Kasumi-1 (cell line): ENCODE measurements around the gene CTNNA3.

Experiments used
- DNase-seq, 2 experiments: peaks; one replicate each; lab custom pipeline; 2025; lab: John Stamatoyannopoulos, UW

CTNNA3 gene

DNA sequence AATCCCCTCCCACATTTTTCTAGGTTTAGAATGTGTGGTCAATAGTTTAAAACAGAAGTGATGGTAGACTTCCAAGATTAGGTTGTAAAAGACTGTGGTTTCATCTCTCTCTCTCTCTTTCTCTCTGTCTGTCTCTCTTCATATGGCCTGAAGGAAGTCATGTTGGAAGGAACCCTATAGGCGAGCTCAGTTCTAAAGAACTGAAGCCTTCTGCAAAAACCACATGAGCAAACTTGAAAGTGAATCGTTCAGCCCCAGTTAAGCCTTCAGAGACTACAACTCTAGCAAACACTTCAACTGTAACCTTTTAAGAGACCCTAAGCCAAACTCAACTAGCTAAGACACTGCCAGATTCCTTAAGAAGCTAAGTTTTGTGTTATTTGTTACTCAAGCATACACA, 1477.7 kb downstream of the CTNNA3 start:
- no peak for DNase-seq

DNA sequence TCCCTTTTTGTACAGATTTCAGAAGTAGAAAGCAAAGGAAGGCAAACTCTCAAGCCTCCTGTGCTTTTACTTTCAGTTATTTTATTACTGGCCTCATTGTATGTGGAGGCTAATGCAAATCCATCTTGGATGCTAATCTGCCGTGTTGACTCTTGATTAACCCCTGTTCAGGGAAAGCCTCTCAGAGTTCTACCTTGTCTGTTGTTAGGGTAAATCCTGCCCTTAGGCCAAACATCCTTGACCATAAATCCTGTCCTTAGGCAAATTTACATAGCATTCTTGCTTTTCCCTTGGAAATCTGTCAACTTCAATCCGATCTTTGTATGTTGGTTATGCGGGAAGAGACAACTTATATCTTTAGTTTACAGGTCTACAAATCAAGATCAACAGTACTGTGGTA, 1480.1 kb downstream of the CTNNA3 start:
- DNase-seq: no peak

DNA sequence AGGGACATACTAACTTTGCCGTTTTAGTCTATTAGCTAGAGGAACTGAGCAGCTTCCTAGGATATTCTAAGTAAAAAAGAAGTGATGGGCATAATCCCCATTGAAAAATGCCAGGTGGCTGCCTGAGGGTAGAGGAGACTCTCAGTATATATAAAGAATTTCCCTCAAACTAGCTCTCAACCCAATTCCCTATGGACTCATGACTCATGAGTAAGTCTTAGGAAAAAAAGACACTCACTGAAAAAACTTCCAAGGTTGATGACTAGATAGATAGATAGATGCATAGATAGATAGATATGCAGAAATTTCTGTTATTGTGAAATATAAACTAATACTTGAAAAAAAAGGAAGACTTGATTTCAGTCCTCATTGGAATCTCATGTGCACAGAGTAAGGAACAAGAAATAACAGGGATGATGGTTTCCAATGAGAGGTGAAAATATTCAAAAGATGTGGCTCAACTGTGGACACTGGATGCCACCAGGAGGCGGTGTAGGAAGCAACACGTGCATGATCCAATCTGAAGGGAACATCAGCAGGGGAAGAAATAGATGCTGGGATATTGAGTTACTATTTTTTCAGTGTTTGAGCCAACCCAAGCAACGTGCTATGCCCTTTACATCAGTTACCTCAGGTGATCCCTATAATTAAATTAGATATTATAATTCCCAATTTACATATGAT, 1481.1 kb downstream of the CTNNA3 start:
- no peak for DNase-seq

- no peak for DNase-seq
These were observed 1487.0 kb downstream of the CTNNA3 start for GRCh38 chr10:66209025-66209424.

DNA sequence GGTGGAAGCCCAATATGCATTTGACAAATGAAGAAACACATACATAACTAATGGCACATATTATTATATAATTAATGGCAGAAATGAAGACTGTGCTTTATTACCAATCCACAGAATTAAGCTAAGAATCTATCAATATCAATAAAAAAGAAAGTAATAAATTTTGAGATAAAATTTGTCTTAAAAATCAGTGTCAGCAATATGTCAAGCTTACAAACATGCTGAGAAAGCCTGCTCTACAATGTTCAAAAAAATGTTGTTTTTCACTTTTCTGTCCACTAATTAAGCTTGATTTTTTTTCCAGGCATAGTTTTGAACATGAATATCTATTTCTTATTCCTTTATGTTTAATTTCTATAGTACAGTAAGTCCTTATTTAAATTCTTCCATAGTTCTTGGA, 1491.2 kb downstream of the CTNNA3 start:
- no peak for DNase-seq

DNA sequence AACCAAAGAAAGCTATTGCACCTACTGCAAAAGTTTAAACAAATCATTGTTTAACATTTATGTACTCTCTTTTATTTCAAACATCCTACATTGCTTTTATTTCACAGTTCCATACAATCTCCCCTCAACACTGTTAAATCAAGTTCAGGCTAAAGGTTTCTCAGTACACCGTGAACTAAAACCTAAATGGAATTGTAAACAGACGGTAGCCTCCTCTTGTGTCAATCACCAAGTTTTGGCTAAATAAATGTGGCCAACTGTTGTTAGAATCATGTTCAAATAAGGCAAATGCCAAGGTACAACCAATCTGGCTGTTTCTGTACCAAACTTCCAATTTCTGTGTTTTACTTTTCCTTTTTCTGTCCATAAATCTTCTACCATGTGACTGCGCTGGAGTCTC, 1493.9 kb downstream of the CTNNA3 start:
- no peak for DNase-seq

- no peak for DNase-seq
These were observed 1503.7 kb downstream of the CTNNA3 start for GRCh38 chr10:66192162-66192831.

GRCh38 chr10:66190413-66190812, 1505.6 kb downstream of the CTNNA3 start:
- no peak for DNase-seq

DNA sequence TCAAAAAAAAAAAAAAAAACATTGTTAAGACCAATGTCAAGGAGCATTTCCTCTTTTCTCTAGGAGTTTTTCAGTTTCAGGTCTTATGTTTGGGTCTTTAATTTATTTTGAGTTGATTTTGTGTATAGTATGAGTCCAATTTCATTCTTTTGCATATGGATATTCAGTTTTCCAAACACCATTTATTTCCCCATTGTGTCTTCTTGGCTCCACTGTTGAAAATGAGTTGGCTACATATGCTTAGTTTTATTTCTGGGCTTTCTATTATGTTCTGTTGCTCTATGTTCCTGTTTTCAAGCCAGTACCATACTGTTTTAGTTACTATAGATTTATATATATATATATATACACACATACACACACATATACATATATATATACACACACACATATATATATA, 1506.7 kb downstream of the CTNNA3 start:
- DNase-seq: no peak

GRCh38 chr10:66187053-66187733, 1508.8 kb downstream of the CTNNA3 start:
- peak; percentile 54 to 69 for DNase-seq

DNA sequence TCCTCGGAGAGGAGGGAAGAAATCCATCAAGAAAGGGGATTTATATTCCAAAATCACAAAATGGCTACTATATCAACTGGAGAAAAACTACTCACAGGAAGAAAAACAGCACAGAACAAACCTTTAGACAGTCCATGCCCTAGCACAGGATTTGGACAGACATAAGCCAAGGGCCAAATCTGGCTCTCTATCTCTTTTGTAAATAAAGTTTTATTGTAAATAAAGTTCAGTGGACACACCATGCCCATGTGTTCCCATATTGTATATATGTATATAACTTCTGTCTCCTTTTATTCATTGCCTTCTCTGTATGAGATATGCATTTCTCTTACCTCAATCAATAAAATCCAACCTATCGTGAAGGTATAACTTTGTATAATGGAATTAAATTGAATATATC, 1513.0 kb downstream of the CTNNA3 start:
- DNase-seq: no peak

- peak; percentile 80 to 87 for DNase-seq
These were observed 1515.2 kb downstream of the CTNNA3 start for GRCh38 chr10:66180581-66181318.

DNA sequence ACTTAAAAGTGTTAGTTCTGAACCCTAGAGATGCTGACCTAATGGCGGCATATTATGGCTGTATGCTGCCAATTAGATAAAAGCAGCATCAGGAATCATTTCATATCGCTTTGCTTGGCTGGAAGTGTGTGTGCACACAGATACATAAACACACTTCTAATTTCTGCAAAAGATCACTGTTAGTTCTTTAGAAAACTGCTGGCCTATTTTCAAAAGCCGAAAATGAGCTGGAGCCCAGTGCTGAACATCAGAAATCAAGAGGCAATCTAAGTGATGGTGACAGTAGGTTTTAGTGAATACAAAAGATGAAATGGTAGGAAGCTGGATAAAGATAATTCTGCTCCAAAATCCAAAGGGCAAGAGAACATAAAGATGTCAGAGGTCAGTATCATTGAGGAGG, 1516.0 kb downstream of the CTNNA3 start:
- DNase-seq: no peak

DNA sequence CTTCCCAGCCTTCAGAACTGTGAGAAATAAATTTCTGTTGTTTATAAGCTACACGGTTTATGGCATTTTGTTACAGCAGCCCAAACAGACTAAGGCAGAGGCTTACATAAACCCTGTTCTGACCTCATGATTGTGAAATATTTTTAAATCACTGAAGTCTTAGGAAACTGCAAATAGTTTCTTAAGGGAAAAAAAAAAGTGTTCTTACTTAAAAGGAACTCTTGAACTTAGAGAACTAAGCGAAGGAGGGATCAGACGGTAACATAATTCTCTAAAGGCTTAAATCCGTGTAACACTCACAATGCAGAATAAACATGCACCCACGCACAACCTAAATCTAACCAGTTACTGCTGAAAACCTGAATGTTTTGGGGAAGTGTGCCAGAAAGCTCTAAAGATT, 1519.2 kb downstream of the CTNNA3 start:
- no peak for DNase-seq

DNA sequence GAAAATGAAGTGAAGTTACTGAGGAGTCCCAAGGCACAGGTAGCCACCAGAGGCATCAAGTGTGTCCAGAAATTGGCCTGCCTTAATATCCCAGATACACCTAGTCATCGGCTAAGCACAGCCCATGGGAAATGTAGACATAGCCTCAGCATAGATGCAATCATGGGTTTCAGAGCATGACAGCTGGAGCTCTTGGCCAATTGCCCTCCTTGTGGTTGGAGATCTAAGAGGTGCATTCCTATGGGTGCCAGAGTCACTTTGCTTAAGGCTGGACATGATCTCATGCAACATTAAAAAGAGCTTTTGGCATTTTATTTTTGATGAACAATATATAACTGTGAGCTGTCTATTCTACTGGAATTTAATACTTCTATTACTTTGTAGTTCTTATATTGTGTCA, 1528.2 kb downstream of the CTNNA3 start:
- no peak for DNase-seq

GRCh38 chr10:66162560-66163143, 1533.3 kb downstream of the CTNNA3 start:
- DNase-seq: no peak

DNA sequence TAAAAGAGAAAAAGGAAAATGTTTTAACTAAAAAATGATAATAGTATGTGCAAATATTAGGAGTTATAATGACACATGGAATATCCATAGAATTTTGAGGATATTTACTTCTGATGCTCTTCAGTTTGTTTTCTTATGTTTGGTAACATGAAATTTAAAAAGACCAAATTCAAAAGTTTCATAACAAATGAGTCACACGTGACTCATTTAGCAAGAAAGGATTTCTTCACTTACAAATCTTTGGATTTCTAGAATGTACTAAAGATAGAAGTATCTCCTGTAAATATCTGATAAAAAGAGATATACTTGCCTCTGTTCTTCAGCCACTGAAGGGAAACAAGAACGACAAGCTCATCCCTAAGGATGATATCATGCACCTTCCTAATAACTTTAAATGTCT, 1544.6 kb downstream of the CTNNA3 start:
- no peak for DNase-seq

DNA sequence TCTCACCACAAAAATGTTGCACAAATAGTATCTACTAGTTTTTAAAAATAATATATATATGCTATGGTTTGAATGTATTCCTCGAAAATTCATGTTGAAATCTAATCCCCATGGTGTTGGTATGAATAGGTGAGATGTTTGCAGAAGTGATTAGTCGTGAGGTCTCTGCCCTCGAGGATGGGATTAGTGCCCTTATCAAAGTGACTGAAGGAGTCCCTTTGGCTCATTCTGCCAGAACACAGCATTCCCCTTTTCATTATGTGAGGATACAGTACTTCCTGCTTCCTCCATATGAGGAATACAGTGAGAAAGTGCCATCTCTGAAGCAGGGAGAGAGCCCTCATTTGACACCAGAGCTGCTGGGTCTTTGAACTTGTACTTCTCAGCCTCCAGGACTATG, 1547.7 kb downstream of the CTNNA3 start:
- no peak for DNase-seq

- DNase-seq: no peak
These were observed 1552.0 kb downstream of the CTNNA3 start for GRCh38 chr10:66144016-66144415.

DNA sequence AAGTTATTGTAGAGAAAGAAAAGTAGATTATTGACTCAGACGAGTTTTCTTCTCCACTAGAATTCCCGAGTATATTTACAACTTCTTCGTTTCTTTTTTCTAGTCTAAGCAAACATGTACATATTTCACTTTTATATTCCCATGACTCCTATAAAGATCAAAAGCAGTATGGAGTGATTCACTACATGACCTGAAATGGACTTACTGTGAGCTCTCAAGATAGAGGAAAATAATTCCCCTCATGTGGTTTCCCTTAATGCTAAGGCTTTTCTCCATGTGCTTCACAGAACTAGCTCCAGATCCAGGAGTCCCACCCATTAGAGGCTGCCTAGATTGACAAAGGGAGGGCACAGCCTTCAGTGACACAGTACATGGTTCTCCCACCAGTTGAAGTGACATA, 1593.2 kb downstream of the CTNNA3 start:
- no peak for DNase-seq

DNA sequence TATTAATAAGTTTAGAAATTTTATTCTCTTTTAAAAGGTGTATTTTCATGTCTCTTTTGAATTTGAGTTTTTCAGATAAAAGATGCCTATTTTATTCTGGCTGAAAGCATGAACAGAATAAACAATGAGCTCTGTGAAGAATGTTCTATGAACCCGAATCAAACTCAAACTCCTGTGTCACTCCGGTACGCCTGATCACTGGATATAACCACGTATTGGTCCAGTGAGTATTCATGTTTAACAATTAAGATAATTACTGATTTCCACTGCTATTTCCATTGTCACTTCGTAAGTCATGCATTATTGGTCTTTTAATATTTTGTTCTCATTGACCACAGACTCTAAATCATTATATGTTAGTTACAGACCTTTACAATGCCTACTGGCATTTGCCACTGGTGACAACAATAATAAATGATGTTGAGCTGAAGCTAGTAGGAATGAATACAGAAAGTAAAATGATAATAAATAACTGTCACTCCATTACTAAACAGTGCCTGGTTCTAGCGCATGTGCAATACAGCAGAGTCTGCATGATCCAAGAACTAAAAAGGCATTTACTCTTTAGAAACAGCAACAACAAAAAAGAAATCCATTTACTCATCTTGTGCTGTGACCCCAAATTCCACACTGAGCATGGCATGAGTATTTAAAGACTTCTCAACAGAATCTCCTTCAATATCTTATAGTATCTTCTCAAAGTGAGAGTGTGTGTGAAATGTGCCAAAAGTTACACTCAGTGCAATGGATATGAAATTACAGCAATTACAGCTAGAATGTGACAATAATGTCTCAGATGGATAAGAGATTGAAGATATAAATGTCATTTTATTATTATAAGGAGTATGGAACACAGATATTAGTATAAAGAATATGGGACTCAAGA, 1597.2 kb downstream of the CTNNA3 start:
- no peak for DNase-seq
